Ascending aorta (tissue), 2 donors: ENCODE measurements around the gene TRIM46. TPM values are rescaled to one million over a fixed set of nuclear protein-coding genes. Genes with fewer than 3 reads are reported as not detected.
A peak's percentile ranks its signal among the peaks of the same experiment; 100 is the strongest.
"Not testable (repeated sequence)": the region's sequence is repeated elsewhere in the genome, so short reads cannot be mapped to it uniquely, and the experiment has no call there.

Source experiments
- DNase-seq, 2 donors: peaks; one replicate each; pipeline ENCODE4 v3.0.0-alpha.2; 2019; ENCODE audit warnings: low spot score in 2 of 2
- H3K27ac ChIP-seq, 2 donors: fragments of 200-600 bp; sonication (generic); one replicate each; pipeline ENCODE4 v1.5.1; 2016 to 2017; ENCODE audit warnings: mild to moderate bottlenecking in 1 of 2
- H3K27me3 ChIP-seq: fragments of 200-600 bp; sonication (generic); one replicate; pipeline ENCODE4 v1.5.1; 2017
- H3K36me3 ChIP-seq, 2 donors: fragments of 200-600 bp; sonication (generic); one replicate each; pipeline ENCODE4 v1.5.1; 2016
- H3K4me1 ChIP-seq, 2 donors: fragments of 200-600 bp; sonication (generic); one replicate each; pipeline ENCODE4 v1.5.1; 2016 to 2017; ENCODE audit warnings: mild to moderate bottlenecking in 1 of 2
- H3K4me3 ChIP-seq, 2 donors: fragments of 200-600 bp; sonication (generic); one replicate each; pipeline ENCODE4 v1.5.1; 2016 to 2017; ENCODE audit warnings: mild to moderate bottlenecking in 1 of 2
- H3K9me3 ChIP-seq, 2 donors: fragments of 200-600 bp; sonication (generic); one replicate each; pipeline ENCODE4 v1.5.1; 2016
- intact Hi-C: fragments of 100-400 bp; cut with DNase I; formaldehyde crosslinking; loops from one replicate; pipeline ENCODE4 v1.15.1; 2023
- total RNA-seq: library from RNA; depleted of rRNA; stranded (reverse); fragments of >200 nt; gene quantifications from one replicate; pipeline ENCODE4 v1.1.0, GENCODE V29; 2016
- TF ChIP-seq, protein P1 (sequence below), 3 experiments: fragments of 200-600 bp in 2 of 3; fragments of 450-650 bp in 1 of 3; sonication (generic) in 2 of 3; IDR thresholded peaks; one replicate each; pipeline ENCODE4 v1.5.1; 2016 to 2019; ENCODE audit warnings: antibody characterized with exemption in 3 of 3, mild to moderate bottlenecking in 1 of 3, moderate library complexity in 1 of 3

Gene TRIM46
- total RNA-seq, 1 donor from 2014 or later: not detected

DNA sequence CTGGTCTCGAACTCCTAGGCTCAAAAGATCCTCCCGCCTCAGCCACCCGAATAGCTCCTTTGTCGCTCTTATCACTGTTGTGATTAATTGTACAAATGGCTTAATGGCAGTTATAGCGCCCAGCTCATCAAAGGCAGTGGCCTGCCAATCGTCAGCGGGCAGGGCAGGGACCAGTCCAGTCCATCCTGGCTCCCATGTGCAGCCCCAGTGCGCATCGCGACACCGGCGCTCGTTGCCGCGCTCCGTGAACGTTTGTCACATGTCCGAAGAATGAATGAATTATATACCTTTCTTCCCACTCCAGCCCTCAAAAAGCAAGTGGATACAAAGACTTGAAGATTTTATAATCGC lies 53.2 kb downstream of the TRIM46 start:
- Histone ChIP-seq H3K36me3 (no peaks in the 10 kb centered on the region), H3K4me1 (peaks cover 3 to 30% of the 10 kb centered on the region in 2 donors), H3K9me3 (no peaks in the 10 kb centered on the region), H3K27me3 (no peaks in the 10 kb centered on the region), H3K4me3 (peak overlapping the region; percentile 65 to 67), H3K27ac (peak overlapping the region; percentile 75 to 86)
- intact Hi-C loops: loop anchor here (1.0 to 2.0 kb wide), 3 partner anchors 18 to 54 kb away; partner anchors contain the start of genes KRTCAP2, MTX1 and TRIM46
- TF ChIP-seq, protein P1, sequence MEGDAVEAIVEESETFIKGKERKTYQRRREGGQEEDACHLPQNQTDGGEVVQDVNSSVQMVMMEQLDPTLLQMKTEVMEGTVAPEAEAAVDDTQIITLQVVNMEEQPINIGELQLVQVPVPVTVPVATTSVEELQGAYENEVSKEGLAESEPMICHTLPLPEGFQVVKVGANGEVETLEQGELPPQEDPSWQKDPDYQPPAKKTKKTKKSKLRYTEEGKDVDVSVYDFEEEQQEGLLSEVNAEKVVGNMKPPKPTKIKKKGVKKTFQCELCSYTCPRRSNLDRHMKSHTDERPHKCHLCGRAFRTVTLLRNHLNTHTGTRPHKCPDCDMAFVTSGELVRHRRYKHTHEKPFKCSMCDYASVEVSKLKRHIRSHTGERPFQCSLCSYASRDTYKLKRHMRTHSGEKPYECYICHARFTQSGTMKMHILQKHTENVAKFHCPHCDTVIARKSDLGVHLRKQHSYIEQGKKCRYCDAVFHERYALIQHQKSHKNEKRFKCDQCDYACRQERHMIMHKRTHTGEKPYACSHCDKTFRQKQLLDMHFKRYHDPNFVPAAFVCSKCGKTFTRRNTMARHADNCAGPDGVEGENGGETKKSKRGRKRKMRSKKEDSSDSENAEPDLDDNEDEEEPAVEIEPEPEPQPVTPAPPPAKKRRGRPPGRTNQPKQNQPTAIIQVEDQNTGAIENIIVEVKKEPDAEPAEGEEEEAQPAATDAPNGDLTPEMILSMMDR (IDR thresholded peaks at IDR 0.05): no peak
- peak in 1 of 2 donors; percentile 83 for DNase-seq

DNA sequence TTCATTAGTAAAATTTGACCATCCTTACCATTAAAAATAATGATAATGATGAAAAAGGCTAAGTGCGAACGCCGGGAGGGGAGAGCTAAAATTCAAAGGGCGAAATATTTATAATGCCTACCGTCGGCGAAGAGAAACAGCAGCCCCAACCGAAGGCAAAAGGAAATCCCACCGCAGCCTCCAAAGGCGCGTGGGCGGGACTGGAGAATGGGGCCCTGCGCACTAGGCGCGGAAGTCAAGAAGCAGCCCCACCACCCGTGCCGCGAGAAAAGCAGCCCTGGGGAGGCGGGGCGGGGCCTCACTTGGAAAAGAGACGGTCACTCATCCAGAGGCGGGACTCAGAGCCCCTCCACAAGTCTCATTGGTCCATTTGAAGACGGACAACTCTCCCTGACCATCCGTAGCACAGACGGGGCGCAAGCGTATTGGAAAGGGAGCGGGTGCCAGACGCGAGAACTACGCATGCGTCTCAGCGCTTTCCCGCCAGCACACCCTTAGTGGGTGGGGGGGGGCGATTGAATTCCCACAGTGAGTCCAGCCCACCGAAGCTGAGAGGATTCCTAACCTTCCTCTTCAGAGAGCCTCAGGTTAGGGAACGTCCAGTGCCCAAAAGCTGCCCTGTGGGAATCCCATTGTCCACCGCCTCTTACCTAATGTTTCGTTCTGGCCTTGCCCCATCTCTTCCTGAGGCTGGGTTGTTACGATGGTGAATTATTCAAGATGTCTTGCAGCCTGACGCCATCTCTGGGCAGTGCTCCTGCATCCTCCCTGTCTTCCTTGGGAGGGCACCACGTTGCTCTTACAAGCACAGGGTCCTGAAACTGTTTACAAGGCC lies 53.8 kb downstream of the TRIM46 start:
- H3K27ac ChIP-seq: peak overlapping the region; percentile 79 to 86
- no peaks in the 10 kb centered on the region for H3K9me3 ChIP-seq
- peaks cover 3 to 36% of the 10 kb centered on the region in 2 donors for H3K4me1 ChIP-seq
- TF ChIP-seq, protein P1 (IDR thresholded peaks at IDR 0.05): no peak
- peak overlapping the region; percentile 65 to 67 for H3K4me3 ChIP-seq
- DNase-seq: peak; percentile 96 to 99
- intact Hi-C loops: loop anchor here (1.0 to 2.0 kb wide), 3 partner anchors 17 to 54 kb away; partner anchors contain the start of genes KRTCAP2, MTX1 and TRIM46
- no peaks in the 10 kb centered on the region for H3K27me3 ChIP-seq
- H3K36me3 ChIP-seq: no peaks in the 10 kb centered on the region

DNA sequence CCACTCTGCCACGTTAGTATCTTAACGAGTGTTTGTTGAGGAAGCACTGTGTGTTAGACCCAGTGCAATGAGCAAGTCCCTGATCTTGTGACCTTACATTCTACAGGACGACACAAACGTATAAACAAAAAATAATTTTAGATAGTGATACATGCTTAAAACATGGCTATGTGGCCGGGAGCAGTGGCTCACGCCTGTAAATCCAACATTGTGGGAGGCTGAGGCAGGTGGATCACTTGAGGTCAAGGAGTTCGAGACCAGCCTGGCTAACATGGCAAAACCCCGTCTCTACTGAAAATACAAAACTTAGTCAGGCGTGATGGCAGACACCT lies 54.4 kb downstream of the TRIM46 start:
- H3K27ac ChIP-seq: peak overlapping the region; percentile 79 to 86
- no peak for DNase-seq
- no peaks in the 10 kb centered on the region for H3K27me3 ChIP-seq
- no peaks in the 10 kb centered on the region for H3K9me3 ChIP-seq
- intact Hi-C loops: no loop called here
- no peaks in the 10 kb centered on the region for H3K36me3 ChIP-seq
- TF ChIP-seq, protein P1 (IDR thresholded peaks at IDR 0.05): no peak
- peak overlapping the region; percentile 65 to 67 for H3K4me3 ChIP-seq
- H3K4me1 ChIP-seq: peaks cover 3 to 38% of the 10 kb centered on the region in 2 donors

DNA sequence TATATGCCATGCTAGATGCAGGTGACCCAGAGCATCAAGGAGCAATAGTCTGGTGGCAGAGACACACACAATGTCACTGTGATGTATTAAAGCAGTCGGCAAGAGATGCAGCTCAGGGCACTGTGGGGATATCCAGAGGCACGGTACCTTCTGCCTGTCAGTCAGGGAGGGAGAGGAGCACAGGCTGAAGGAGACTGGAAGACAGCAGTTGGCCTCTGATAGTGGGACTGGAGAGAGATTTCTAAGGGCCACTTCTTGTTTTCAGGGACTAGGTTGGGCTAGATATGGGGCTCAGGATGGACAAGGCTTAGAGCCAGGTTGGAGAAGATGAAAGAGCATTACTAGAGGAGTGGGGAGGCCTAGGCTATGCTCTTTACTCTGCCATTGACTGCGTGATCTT lies 57.7 kb downstream of the TRIM46 start:
- DNase-seq, H3K4me3 ChIP-seq, intact Hi-C loops, H3K36me3 ChIP-seq, H3K9me3 ChIP-seq, H3K27me3 ChIP-seq: not testable (repeated sequence)
- H3K27ac ChIP-seq: peak overlapping the region; percentile 74 to 78
- H3K4me1 ChIP-seq: peaks cover 3 to 23% of the 10 kb centered on the region in 2 donors

DNA sequence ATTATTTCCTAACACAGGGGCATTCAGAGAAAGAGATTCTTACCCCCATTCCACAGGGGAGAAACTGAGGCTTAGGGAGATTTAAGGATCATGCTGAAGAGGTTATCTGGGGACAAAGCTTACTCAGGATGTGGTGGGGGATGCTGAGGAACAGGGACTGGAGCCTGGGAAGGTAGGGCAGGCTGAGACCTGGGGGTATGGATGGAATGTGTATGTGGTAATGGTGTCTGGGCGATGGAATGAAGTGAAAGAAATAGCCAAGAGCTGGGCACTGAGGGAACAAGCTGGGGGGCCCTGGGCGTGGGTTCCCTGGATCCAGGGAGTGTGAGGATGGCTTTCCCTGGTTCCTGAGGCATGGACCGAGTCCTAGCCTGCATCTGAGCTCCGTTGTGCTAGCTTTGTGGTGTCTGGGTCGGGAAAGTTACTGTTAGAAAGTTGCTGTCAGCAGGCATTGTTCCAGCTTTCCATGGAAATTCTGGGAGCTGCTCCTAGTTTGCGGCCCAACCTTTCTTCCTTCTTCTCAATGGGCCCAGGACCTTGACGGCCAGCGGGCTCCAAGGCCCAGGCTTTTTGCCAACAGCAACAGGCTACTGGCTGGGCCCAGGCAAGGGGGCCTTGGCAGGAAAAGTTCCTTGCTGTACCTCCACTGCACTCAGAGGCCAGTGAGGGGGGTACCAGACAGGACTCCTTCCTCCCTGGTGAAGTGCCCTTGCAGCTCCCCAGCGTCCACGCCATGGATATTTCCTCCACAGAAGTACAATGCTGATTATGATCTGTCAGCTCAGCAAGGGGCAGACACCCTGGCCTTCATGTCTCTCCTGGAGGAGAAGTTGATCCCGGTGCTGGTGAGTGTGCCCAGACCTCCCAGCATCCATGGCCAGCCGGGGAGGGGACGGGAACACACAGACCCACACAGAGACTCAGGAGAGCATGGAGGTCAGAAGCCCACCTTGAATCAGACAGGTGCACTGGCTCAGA lies 58.6 kb downstream of the TRIM46 start:
- H3K27me3 ChIP-seq, intact Hi-C loops, H3K9me3 ChIP-seq, H3K4me3 ChIP-seq, DNase-seq: not testable (repeated sequence)
- Histone ChIP-seq H3K4me1 (peaks cover 3 to 21% of the 10 kb centered on the region in 2 donors), H3K36me3 (peaks cover 13 to 18% of the 10 kb centered on the region in 2 donors), H3K27ac (peak overlapping the region; percentile 74 to 78)

DNA sequence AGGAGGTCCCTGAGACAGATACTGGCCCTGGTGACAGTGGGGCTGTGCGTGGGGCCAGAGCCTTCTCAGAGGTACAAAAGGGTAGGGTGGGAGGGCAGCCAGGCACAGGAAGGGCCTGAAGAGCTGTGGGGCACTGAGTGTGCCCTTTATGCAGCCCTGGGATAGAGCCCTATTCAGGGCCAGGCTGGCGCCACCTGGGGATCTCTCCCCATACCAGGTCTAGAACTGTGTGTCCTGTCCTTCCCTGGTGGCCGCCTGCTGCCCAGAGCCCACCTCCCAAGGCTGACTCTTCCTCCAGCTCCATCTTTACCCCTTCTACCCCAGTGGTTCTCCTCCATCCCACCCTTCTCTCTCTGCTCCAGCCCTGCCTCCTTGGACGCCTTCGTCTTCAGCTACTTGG lies 59.9 kb downstream of the TRIM46 start:
- H3K9me3 ChIP-seq, H3K27ac ChIP-seq, intact Hi-C loops, DNase-seq, H3K27me3 ChIP-seq, H3K4me3 ChIP-seq: not testable (repeated sequence)
- H3K36me3 ChIP-seq: peaks cover 19 to 25% of the 10 kb centered on the region in 2 donors
- peaks cover 3 to 16% of the 10 kb centered on the region in 2 donors for H3K4me1 ChIP-seq

Other genes starting within 250 kb of the TRIM46 start
- gene PMVK, start 237.1 kb upstream of the TRIM46 start, total RNA-seq: 9.6 TPM
- gene PBXIP1, start 217.8 kb upstream of the TRIM46 start, total RNA-seq: 70.0 TPM
- gene PYGO2, start 212.1 kb upstream of the TRIM46 start, total RNA-seq: 48.7 TPM
- 211 TPM for gene SHC1, start 203.1 kb upstream of the TRIM46 start, total RNA-seq
- gene CKS1B, start 199.2 kb upstream of the TRIM46 start, total RNA-seq: 40.4 TPM
- 31.2 TPM for gene FLAD1, start 190.5 kb upstream of the TRIM46 start, total RNA-seq
- not detected for gene LENEP, start 180.3 kb upstream of the TRIM46 start, total RNA-seq
- 83.1 TPM for gene ZBTB7B, start 171.0 kb upstream of the TRIM46 start, total RNA-seq
- gene DCST2, start 140.1 kb upstream of the TRIM46 start, total RNA-seq: 0.64 TPM
- not detected for gene DCST1, start 140.0 kb upstream of the TRIM46 start, total RNA-seq
- gene ADAM15, start 122.5 kb upstream of the TRIM46 start, total RNA-seq: 610 TPM
- 11.2 TPM for gene EFNA4, start 110.1 kb upstream of the TRIM46 start, total RNA-seq
- 1.5 TPM for gene EFNA3, start 95.0 kb upstream of the TRIM46 start, total RNA-seq
- gene EFNA1, start 46.0 kb upstream of the TRIM46 start, total RNA-seq: 66.7 TPM
- gene SLC50A1, start 38.0 kb upstream of the TRIM46 start, total RNA-seq: 9.4 TPM
- gene DPM3, start 33.3 kb upstream of the TRIM46 start, total RNA-seq: 78.2 TPM
- gene KRTCAP2, start 545 bp upstream of the TRIM46 start, total RNA-seq: 146 TPM
- 40.3 TPM for gene THBS3, start 34.0 kb downstream of the TRIM46 start, total RNA-seq
- gene MTX1, start 34.8 kb downstream of the TRIM46 start, total RNA-seq: 23.9 TPM
- gene ENTREP3, start 81.6 kb downstream of the TRIM46 start, total RNA-seq: 34.5 TPM
- 63.6 TPM for gene SCAMP3, start 88.5 kb downstream of the TRIM46 start, total RNA-seq
- gene CLK2, start 99.7 kb downstream of the TRIM46 start, total RNA-seq: 32.1 TPM
- 2.6 TPM for gene HCN3, start 103.6 kb downstream of the TRIM46 start, total RNA-seq
- not detected for gene PKLR, start 127.6 kb downstream of the TRIM46 start, total RNA-seq
- gene FDPS, start 135.0 kb downstream of the TRIM46 start, total RNA-seq: 51.7 TPM
- gene RUSC1, start 147.0 kb downstream of the TRIM46 start, total RNA-seq: 18.4 TPM